Measurements from ENCODE around the gene ALK. TPM values are rescaled to one million over a fixed set of nuclear protein-coding genes. Genes with fewer than 3 reads are reported as not detected.

Gene ALK
- total and polyA plus RNA-seq, 2 experiments from 2014 or later, result 0.35 TPM; not detected in 1

DNA sequence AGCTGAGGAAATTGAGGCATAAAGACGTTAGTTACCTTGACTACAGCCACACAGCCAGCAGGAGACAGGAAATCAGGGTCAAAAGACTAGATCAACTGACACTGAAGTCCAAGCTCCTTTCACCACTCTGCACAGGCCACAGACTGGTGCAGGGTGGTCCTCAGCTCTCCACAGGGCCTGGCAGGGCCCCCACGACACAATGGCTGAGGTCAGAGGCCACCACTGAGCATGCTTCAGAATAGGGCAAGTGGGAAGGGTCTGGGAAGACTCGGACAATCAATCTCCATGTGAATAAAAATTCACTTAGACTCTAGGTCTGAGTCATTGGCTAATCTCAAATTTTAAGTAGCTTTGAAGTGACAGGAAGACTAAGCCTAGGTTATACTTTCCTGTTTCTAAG, 201.7 kb downstream of the ALK start:
- no peaks in the 10 kb centered on the region for H3K36me3 Mint-ChIP-seq (ENCODE audit: low read depth)
- Histone ChIP-seq H3K27ac (ENCODE audit: low read depth) (no peak overlapping the region), H3K27me3 (ENCODE audit: insufficient read depth) (no peaks in the 10 kb centered on the region), H3K9me2 (ENCODE audit: insufficient read depth) (peaks cover 11% of the 10 kb centered on the region; the same call in 1 of the 2 replicates), H2AFZ (no peak overlapping the region), H3F3A (replicated peaks; ENCODE audit: low read depth) (no peaks in the 10 kb centered on the region), H3K4me2 (peak overlapping the region; percentile 43; the same call in 1 of the 2 replicates), H3K79me2 (replicated peaks; ENCODE audit: insufficient read depth) (no peaks in the 10 kb centered on the region), H3K4me3 (no peak overlapping the region), H4K20me1 (replicated peaks; ENCODE audit: insufficient read depth) (no peaks in the 10 kb centered on the region), H3K4me1 (ENCODE audit: insufficient read depth) (peaks cover 15% of the 10 kb centered on the region), H3K36me3 (ENCODE audit: insufficient read depth) (no peaks in the 10 kb centered on the region)
- H3K27ac Mint-ChIP-seq, result 0 out of 2 replicates have a peak overlapping the region, but pooled peaks have one; percentile 60
- ATAC-seq, result no peak
- no peaks in the 10 kb centered on the region for H3K27me3 Mint-ChIP-seq (ENCODE audit: insufficient read depth, low read depth, poor library complexity)
- H3K4me1 Mint-ChIP-seq, result peaks cover 30% of the 10 kb centered on the region
- no peak for DNase-seq (ENCODE audit: low spot score)
- no peaks in the 10 kb centered on the region for H3K9me3 Mint-ChIP-seq
- no peak overlapping the region for H3K4me3 Mint-ChIP-seq
- no peak for TF ChIP-seq POLR2AphosphoS5 (IDR thresholded peaks at IDR 0.05; ENCODE audit: low read depth)
- no peak for TF ChIP-seq ZNF462 (CRISPR knock-in tag; IDR thresholded peaks at IDR 0.05)
- no peak for TF ChIP-seq ZNF331 (CRISPR knock-in tag; IDR thresholded peaks at IDR 0.05; ENCODE audit: low read depth)
- TF ChIP-seq EZH2 (IDR thresholded peaks at IDR 0.05; ENCODE audit: low read depth, unreplicated experiment), result no peak
- TF ChIP-seq, protein P1, sequence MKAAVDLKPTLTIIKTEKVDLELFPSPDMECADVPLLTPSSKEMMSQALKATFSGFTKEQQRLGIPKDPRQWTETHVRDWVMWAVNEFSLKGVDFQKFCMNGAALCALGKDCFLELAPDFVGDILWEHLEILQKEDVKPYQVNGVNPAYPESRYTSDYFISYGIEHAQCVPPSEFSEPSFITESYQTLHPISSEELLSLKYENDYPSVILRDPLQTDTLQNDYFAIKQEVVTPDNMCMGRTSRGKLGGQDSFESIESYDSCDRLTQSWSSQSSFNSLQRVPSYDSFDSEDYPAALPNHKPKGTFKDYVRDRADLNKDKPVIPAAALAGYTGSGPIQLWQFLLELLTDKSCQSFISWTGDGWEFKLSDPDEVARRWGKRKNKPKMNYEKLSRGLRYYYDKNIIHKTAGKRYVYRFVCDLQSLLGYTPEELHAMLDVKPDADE (IDR thresholded peaks at IDR 0.05), result no peak
- TF ChIP-seq JUNB (IDR thresholded peaks at IDR 0.05; ENCODE audit: unreplicated experiment), result no peak
- TF ChIP-seq CREB1 (CRISPR knock-in tag; IDR thresholded peaks at IDR 0.05; ENCODE audit: low read depth), result no peak
- no peak for TF ChIP-seq EZH2phosphoT487 (IDR thresholded peaks at IDR 0.05; ENCODE audit: unreplicated experiment)
- TF ChIP-seq NANOG (IDR thresholded peaks at IDR 0.05; ENCODE audit: borderline replicate concordance), result no peak
- no peak for TF ChIP-seq STAT1 (IDR thresholded peaks at IDR 0.05; ENCODE audit: unreplicated experiment)
